ENCODE results near the gene ATXN10.

DNA sequence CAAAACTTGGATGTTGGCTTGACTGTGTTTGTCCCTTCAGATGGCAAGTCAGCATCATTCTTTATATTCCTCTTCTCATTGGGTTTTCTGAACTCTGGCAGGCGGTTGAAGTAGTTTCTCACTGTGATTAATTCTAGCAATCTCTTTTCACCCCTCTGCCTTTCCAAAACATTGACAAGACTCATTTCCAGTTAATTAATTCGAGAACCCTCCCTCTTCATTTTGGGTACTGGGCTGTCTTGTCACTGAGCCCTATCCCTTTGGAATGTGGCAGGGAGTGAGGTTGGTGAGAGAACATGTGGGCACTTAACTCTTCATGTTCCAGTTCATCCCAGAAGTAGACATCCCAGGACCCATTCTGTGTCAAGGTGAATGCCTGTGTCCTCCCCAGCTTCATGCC lies 172.4 kb downstream of the ATXN10 start:
- no peak for TF ChIP-seq GATA2 (IDR thresholded peaks at IDR 0.05; ENCODE audit: low read depth, low read length)
- TF ChIP-seq GATA3 (IDR thresholded peaks at IDR 0.05; ENCODE audit: low read depth, low read length): no peak
